ENCODE measurements around the gene C3orf20. TPM values are rescaled to one million over a fixed set of nuclear protein-coding genes. Genes with fewer than 3 reads are reported as not detected.
A peak's percentile ranks its signal among the peaks of the same experiment; 100 is the strongest.

The C3orf20 gene
- total RNA-seq, 1 donor from 2014 or later = 0.13 TPM

GRCh38 chr3:14773281-14773680 is 98.3 kb downstream of the C3orf20 start:
- peaks cover 17% of the 10 kb centered on the region for H3K4me1 Mint-ChIP-seq (ENCODE audit: unreplicated experiment)
- no peak for DNase-seq (ENCODE audit: low spot score)
- peak overlapping the region; percentile 52 for H3K27ac Mint-ChIP-seq (ENCODE audit: unreplicated experiment)
- no peaks in the 10 kb centered on the region for H3K9me3 Mint-ChIP-seq (ENCODE audit: unreplicated experiment)
- no peak overlapping the region for H3K4me3 Mint-ChIP-seq (ENCODE audit: unreplicated experiment)
- no peaks in the 10 kb centered on the region for H3K36me3 Mint-ChIP-seq (ENCODE audit: low read depth, unreplicated experiment)
- peaks cover 19% of the 10 kb centered on the region for H3K27me3 Mint-ChIP-seq (ENCODE audit: unreplicated experiment)
- TF ChIP-seq, protein P1, sequence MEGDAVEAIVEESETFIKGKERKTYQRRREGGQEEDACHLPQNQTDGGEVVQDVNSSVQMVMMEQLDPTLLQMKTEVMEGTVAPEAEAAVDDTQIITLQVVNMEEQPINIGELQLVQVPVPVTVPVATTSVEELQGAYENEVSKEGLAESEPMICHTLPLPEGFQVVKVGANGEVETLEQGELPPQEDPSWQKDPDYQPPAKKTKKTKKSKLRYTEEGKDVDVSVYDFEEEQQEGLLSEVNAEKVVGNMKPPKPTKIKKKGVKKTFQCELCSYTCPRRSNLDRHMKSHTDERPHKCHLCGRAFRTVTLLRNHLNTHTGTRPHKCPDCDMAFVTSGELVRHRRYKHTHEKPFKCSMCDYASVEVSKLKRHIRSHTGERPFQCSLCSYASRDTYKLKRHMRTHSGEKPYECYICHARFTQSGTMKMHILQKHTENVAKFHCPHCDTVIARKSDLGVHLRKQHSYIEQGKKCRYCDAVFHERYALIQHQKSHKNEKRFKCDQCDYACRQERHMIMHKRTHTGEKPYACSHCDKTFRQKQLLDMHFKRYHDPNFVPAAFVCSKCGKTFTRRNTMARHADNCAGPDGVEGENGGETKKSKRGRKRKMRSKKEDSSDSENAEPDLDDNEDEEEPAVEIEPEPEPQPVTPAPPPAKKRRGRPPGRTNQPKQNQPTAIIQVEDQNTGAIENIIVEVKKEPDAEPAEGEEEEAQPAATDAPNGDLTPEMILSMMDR (IDR thresholded peaks at IDR 0.05; ENCODE audit: unreplicated experiment) = no peak

DNA sequence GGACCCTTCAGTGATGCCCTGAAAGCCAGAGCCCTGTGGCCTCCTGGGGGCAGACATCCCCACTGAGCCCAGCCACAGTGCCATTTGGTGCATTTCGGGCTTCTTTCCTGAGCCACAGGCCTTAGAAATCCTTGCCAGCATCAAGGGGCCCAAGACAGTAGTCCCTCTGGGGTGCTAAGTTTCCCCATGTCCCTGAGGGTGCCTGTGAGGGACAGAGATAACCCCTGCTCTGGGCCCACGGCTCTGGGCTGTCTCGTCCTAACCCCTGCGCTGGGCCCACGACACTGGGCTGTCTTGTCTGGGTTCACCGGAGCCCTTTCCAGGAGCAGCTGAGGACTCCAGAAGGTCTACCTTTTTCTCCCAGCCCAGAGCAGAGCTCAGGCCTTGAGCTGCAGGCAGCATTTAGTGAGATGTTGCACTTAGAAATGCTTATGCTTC is 98.8 kb downstream of the C3orf20 start:
- Mint-ChIP-seq H3K27ac (ENCODE audit: unreplicated experiment) (no peak overlapping the region), H3K4me3 (ENCODE audit: unreplicated experiment) (no peak overlapping the region), H3K9me3 (ENCODE audit: unreplicated experiment) (no peaks in the 10 kb centered on the region), H3K36me3 (ENCODE audit: low read depth, unreplicated experiment) (no peaks in the 10 kb centered on the region), H3K4me1 (ENCODE audit: unreplicated experiment) (peaks cover 17% of the 10 kb centered on the region), H3K27me3 (ENCODE audit: unreplicated experiment) (peaks cover 15% of the 10 kb centered on the region)
- TF ChIP-seq, protein P1 (IDR thresholded peaks at IDR 0.05; ENCODE audit: unreplicated experiment) = no peak
- no peak for DNase-seq (ENCODE audit: low spot score)

DNA sequence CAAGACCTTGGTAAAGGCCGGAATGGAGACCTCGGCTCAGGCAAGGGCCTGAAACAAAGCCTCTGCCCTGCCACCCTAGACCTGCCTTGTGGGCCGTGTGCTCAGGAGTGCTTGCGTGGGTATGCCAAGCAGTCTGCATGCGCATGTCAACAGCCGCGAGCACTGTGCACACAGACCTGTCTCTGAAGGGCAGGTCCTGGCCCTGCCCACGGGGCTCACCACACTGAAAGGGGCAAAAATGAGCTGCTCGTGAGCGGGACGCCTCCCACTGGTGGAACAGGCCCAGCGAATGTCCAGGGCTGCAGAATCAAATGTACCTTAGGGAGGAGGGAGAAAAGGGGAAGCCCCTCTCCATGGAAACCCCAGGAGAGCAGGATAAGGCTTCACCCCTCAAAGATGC is 99.5 kb downstream of the C3orf20 start:
- H3K27ac Mint-ChIP-seq (ENCODE audit: unreplicated experiment) = no peak overlapping the region
- no peaks in the 10 kb centered on the region for H3K9me3 Mint-ChIP-seq (ENCODE audit: unreplicated experiment)
- H3K27me3 Mint-ChIP-seq (ENCODE audit: unreplicated experiment) = peaks cover 9% of the 10 kb centered on the region
- H3K36me3 Mint-ChIP-seq (ENCODE audit: low read depth, unreplicated experiment) = no peaks in the 10 kb centered on the region
- no peak for DNase-seq (ENCODE audit: low spot score)
- H3K4me3 Mint-ChIP-seq (ENCODE audit: unreplicated experiment) = no peak overlapping the region
- TF ChIP-seq, protein P1 (IDR thresholded peaks at IDR 0.05; ENCODE audit: unreplicated experiment) = no peak
- H3K4me1 Mint-ChIP-seq (ENCODE audit: unreplicated experiment) = peaks cover 11% of the 10 kb centered on the region

GRCh38 chr3:14775011-14775410 is 100.1 kb downstream of the C3orf20 start:
- H3K27ac Mint-ChIP-seq (ENCODE audit: unreplicated experiment) = no peak overlapping the region
- TF ChIP-seq, protein P1 (IDR thresholded peaks at IDR 0.05; ENCODE audit: unreplicated experiment) = no peak
- no peaks in the 10 kb centered on the region for H3K9me3 Mint-ChIP-seq (ENCODE audit: unreplicated experiment)
- peaks cover 9% of the 10 kb centered on the region for H3K4me1 Mint-ChIP-seq (ENCODE audit: unreplicated experiment)
- H3K27me3 Mint-ChIP-seq (ENCODE audit: unreplicated experiment) = peaks cover 9% of the 10 kb centered on the region
- no peak overlapping the region for H3K4me3 Mint-ChIP-seq (ENCODE audit: unreplicated experiment)
- no peaks in the 10 kb centered on the region for H3K36me3 Mint-ChIP-seq (ENCODE audit: low read depth, unreplicated experiment)
- no peak for DNase-seq (ENCODE audit: low spot score)

DNA sequence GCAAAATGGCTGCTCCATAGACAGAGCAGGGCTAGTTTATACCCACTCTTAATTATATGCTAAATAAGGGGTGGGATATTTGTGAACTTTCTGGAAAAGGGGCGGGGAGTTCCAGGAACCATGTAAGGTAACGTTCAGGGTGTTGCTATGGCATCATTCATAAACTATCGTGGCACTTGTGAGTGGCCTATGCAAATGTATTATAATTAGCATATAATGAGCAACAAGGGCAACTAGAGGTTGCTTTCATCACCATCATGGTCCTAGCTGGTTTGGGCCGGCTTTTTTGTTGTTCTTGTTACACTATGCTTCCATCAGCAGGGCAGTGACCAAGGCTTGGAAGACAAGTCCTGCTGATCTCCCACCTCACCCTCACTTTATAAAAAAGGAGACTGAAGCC is 100.6 kb downstream of the C3orf20 start:
- Mint-ChIP-seq H3K4me3 (ENCODE audit: unreplicated experiment) (no peak overlapping the region), H3K27ac (ENCODE audit: unreplicated experiment) (no peak overlapping the region), H3K9me3 (ENCODE audit: unreplicated experiment) (no peaks in the 10 kb centered on the region), H3K36me3 (ENCODE audit: low read depth, unreplicated experiment) (no peaks in the 10 kb centered on the region), H3K4me1 (ENCODE audit: unreplicated experiment) (peaks cover 9% of the 10 kb centered on the region), H3K27me3 (ENCODE audit: unreplicated experiment) (peaks cover 9% of the 10 kb centered on the region)
- no peak for DNase-seq (ENCODE audit: low spot score)
- TF ChIP-seq, protein P1 (IDR thresholded peaks at IDR 0.05; ENCODE audit: unreplicated experiment) = no peak
